HG03060 (cell line): ENCODE data around the gene LHFPL3.
"Not testable (repeated sequence)": the region's sequence is repeated elsewhere in the genome, so short reads cannot be mapped to it uniquely, and the experiment has no call there.

Source experiments
- ATAC-seq: cut with Tn5 transposase; IDR thresholded peaks from one replicate; pipeline ENCODE4 v1.9.1; 2021; ENCODE audit warnings: low read depth, moderate number of reproducible peaks; ENCODE audit not compliant: unreplicated experiment

LHFPL3 gene

DNA sequence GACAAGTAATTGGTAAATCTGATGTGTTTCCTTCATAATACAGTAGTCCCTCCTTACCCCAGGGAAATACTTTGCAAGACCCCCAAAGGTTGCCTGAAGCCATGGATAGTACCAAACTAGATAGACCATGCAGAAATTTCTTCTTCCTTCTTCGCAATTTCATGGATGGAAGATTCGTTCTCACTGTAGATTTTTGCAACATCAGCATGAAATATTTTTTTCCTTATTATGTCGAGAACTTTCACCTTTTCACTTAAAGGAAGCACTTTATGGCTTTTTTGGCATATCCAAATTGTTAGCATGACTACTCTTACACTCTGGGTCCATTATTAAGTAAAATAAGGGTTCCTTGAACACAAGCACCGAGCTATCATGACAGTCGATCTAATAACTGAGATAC lies 333.2 kb downstream of the LHFPL3 start:
- no peak for ATAC-seq

DNA sequence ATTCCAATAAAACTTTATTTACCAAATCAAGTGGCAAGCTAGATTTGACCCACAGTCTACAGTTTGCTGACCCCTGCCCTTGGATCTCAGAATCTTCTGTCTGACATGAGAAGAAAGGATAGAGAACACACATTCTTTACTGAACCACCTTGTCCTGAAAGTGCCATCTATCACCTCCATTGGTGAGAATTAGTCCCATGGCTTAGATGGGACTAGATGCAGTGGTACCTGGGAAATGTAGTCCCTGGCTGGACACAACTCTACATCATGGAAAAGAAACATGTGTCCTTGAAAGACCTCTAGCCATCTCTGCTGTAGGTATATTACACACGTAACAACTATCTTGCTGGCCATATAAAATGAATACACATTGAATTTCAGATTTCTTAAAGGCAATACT lies 336.2 kb downstream of the LHFPL3 start:
- no peak for ATAC-seq

DNA sequence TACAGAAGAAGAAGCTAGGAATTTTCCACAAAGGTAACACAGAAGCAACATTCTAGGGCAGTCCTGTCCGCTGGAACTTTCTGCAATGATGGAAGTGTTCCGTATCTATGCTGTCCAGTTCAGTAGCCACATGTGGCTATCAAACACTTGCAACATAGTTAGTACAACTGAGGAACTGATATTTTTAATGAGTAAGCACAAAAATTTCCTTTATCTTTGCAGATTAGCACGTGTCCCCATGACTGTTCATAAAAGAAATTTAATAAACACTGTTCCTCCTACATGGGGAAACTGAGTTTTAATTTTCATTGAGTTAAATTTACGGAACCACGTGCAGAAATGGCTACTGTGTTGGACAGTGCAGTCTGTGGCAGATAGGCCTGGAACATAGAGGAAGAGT lies 349.2 kb downstream of the LHFPL3 start:
- no peak for ATAC-seq

DNA sequence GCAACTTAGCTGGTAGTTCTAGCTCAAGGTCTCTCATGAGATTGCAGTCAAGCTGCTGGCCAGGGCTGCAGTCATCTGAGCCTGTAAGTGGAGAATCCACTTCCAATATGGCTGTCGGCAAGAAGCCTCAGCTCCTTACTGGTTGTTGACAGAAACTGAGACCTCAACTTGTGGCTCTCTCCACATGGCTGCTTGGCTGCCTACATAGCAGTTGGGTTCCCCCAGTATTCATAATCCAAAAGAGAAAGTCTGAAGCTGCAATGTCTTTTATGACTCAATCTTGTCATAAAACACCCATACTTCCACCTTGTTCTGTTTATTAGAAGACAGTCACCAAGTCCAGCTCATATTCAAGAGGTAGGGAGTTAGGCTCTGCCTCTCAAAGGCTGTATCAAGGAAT lies 350.7 kb downstream of the LHFPL3 start:
- no peak for ATAC-seq

DNA sequence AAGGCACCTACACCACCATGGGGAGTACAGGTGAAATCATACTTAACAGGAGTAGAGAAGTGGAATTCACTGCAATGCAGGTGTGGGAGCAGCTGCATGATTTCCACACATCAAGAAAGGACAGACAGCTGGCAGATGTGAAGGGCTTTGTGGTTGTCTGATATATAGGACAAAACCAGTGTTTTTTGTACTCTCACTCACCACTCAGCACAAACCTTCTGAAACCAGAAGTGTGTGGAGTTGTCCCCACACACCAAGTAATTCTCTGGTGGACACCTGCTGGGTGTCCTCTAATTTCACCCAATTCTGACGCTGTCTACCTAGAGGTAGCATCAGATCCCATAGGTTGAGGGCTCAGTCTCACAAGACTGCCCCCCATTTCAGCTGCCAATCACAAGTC lies 357.9 kb downstream of the LHFPL3 start:
- no peak for ATAC-seq

DNA sequence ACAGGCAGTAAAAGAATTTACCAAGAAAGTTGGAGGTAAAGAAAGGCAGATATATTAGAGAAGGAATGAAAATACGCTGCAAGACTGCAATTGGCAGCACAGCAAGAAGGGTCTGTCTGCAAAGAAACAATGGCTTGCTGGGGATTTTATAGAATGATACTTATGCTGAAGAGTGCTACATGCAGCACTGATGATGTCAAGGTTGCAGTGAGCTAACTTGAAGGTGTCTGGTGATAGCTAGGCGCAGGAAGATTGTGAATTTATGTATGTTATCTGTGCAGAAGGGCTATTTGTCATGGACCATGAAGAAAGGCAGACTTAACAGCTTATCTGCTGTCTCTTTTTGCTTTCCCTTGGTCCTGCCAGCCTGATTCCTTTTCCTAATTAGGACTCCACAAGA lies 366.3 kb downstream of the LHFPL3 start:
- no peak for ATAC-seq

DNA sequence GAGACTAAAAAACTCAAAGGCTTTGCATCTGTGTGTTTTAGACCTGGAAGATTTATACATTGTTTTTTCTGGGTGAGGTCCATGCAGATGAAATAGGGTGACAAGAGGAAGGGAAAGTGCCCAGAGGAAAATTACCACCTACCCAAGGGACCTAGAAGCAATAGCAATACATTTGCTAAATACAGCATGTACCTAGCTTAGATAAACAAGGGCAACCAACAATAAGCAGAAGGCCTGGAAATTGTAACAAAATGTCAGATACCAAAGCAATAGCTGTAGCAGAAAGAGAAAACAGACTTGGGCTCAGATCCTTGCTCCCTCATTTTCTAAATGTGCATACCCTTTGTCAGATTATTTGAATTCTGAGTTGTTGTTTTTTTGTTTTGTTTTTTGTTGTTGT lies 367.2 kb downstream of the LHFPL3 start:
- no peak for ATAC-seq

DNA sequence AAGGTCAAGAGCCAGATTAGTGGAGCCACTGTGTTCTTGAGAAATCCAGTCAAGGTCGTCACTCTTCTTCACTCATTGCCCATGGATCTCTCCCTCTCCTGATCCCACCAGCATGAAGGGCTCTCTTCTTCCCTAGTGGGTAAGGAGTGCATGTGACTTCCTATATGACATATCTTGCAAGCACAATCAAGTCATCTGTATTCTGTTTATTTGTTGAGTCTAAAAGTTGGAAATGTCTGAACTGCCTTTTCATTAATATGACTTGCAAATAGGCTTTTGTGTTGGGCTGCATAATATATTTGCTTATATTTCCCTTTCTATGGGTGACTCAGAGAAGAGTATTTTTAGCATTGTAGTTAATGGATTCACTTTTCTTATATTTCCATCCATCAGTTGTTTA lies 371.9 kb downstream of the LHFPL3 start:
- ATAC-seq, result no peak

DNA sequence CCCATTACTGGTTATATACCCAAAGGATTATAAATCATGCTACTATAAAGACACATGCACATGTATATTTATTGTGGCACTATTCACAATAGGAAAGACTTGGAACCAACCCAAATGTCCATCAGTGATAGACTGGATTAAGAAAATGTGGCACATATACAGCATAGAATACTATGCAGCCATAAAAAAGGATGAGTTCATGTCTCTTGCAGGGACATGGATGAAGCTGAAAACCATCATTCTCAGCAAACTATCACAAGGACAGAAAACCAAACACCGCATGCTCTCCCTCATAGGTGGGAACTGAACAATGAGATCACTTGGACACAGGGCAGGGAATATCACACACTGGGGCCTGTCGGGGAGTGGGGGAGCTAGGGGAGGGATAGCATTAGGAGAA lies 392.6 kb downstream of the LHFPL3 start:
- ATAC-seq, result not testable (repeated sequence)

DNA sequence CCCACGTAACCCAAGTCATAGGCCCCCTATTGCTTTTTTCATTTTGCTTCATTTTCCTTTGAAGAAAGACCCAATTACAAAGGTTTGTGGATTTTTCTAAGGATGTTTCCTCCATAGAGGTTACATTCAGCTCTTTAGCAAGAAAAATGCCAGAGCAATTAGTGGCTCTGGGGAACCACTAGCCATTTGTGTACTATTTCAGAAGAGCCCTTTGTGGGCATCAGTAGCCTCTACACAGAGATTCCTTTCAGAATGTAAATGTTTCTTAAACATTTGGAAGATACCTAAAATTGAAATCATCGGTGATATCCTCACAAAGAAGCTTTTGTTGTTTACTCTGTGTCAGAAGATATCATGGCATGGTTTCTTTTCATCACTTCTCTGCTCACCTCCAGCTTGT lies 394.6 kb downstream of the LHFPL3 start:
- no peak for ATAC-seq

DNA sequence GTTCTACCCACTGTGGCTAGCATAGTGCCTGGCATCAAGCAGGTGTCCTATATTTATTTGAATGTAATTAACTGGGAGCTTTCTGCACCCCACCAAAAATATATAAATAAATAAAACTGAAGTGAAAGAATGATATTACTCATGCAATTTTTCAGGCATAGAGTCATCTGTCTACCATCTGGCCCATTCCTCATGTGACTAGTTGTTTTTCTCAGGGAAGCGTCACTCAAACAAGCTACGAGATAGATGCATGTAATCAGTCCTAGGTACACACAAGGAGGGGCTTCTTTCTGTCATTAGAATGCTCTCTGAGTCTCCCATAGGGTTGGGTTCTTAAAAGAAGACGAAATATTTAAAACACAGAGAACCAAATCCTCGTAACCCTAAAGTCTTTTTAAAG lies 430.1 kb downstream of the LHFPL3 start:
- no peak for ATAC-seq

DNA sequence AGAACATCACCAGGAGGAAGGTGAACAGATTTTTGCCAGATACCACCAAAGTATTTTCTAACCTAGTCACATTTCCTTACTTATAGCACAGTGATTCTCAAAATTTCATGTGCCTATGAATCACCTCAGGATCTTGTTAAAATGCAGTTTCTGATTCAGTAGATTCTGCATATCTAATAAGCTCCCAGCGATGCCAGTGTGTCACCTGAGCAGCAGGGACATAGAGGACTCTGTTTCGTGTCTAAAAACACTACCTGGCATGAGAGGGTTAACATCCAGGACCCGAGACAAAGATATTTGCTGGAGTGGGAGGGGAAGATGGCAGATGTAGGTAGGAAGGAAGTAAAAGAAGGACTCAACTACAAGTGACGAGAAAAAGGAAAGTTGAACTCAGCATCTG lies 433.5 kb downstream of the LHFPL3 start:
- ATAC-seq, result no peak

DNA sequence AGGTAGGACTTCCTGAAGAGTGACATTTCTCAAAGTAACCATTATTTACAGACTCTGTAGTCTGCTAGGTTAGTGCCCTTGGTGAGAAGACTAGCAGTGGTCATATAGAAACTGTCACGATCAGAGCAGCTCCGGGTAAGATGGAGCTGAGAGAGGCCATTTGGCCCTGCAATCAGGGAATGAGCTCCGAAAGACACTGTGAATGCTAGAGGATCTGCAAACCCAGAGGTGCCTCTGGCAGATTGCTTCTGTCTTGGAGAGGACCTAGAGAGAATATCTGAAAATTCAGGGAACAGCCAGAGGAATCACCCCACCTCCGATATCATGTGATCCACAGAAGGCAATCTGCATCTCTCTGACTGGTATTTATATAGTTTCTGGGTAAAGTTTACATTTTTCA lies 438.7 kb downstream of the LHFPL3 start:
- no peak for ATAC-seq

DNA sequence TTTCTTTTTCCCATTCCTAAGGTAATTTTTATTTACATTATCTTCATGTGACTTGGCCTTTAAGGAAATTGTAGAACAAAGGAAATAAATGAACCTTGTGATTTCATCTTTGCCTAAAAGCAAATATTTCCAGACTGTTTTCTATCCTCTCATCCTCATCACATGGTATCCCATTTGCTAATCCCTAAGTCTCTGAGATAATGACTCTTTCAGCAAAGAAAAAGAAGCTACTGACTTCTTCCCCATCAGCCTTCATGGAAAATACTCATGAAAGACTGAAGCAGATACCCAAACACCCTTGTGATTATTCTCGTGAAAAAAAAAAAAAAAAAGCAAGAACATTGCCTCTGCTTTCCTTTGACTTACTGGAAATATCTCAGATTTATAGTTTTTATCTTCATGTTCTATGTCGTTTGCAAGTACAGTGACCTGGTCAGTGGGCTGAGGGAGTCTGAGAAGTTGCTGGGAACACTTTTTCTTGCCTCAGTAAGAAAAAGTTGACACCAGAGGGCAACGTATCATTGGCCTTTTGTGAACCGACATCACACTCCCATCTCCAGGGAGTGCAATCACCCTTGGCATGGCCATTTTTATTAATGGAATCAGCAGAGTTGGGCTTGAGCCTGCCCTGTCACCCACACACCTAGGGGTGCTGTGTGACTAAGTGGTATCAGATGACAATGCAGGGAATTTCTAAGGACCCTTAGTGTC lies 439.6 kb downstream of the LHFPL3 start:
- no peak for ATAC-seq

DNA sequence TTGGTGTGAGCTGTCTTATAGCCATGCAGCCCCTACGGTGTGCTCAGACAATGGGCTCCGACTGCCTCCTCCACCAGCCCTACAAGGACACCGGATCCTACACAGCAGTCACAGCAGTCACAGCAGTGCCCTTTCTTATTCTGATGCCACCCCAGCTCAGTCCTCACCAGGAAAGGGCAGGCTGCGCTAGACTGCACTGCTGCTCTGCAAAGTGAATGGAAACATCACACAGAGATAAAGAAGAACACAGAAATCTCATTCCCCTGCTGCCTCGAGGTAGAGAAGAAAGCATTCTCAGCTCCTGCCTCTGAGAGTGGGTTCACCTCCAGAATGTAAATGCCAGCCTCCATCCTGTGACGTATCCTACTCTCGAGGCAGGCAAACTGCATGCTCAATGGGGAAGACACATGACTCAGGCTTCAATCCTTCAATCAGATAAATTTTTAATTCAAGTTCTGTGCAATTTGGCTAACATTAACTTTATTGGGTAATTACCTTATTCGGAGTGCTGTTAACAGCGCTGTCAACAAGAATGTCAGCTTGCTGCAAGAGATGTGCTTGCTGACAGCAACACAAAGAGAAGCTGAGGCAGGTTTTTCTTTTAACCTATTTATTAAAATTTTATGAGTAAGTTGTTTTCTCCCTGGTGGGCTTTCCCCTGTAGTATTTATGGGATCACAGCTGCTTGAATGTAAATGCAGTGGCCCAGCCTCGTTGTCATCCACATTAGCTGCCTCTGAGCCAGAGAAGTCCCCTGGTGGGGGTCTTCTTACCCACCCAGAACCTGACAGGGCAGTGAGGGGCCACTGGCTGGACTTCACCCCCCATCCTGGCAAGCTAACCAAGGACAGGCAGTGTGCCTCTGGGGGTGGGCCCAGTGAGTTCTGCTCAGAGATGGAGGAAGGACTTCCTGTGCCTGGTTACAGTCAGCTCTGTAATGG lies 444.3 kb downstream of the LHFPL3 start:
- no peak for ATAC-seq

DNA sequence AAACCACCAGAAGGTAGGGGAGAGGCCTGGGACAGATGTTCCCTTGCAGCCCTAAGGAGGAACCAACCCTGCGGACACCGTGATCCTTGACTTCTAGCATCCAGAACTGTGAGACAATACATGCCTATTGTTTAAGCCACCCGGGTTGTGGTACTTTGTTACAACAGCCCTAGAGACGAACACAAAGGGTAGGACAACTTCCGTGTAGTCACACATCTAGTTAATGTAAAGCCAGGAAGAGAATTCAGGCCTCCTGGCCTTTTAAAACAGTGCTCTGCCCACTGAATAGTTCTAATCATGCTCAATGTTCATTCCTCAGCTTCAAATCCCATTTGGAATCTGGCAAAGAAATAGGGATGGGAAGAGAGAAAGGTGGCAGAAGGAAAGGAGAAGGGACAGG lies 445.4 kb downstream of the LHFPL3 start:
- no peak for ATAC-seq

DNA sequence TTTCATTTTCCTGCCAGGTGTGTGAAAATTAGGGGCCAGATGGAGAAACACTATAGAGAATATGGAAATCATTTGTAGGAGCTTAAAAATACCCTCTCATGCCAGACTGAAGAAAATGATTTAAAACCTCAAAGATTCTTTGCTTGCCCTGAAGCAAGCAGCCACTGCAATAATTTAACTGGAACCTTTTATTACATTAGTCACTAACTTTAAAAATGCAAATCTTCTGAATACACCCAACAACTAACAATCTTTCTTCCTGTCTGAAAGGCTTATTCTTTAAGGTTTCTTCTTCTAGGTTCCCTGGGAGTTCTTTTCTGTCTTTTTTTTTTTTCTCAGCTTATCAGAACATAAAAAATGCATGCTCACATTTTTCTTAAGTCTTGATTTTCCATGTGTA lies 447.1 kb downstream of the LHFPL3 start:
- no peak for ATAC-seq

DNA sequence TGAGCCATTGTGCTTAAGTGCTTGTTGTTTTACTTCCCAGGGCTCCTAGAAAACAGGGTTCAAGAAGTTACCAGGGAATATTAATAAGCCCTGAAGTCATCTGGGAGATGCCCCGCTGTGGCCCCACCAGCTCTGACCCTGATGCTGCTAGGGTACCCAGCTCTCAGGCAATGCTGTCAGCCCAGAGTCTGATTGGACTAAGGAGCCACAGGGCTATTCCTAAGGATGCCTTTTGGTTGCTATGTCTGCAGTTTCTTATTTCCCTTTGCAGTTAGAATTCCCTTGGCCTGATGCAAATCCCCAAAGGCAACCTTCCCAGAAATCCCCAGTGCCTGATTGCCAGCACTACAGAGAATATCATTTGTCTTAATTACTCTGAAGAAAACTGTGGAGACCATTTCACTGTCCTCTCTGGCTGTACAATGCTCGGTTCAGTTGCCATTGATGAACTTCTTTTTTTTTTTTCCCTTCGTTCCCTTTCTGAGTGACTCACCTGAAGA lies 448.9 kb downstream of the LHFPL3 start:
- no peak for ATAC-seq

DNA sequence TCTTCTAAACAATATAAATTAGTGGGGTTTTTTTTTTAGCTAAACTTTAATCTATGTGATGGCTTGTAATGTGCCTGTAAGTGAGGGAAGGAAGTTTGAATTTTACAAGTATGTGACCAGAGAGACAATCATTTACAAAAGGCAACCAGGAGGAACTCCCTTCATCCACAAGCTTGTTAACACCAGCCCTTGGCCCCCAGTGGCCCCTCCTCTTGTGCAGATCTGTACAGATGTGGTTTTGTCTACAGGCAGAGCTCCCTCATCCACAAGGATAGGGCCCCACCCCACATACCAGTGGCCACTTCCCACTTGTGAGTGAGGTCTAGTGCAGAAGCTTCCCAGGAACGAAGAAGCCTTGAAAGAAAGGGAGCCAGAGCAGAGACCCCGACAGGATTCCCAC lies 451.5 kb downstream of the LHFPL3 start:
- ATAC-seq, result no peak

DNA sequence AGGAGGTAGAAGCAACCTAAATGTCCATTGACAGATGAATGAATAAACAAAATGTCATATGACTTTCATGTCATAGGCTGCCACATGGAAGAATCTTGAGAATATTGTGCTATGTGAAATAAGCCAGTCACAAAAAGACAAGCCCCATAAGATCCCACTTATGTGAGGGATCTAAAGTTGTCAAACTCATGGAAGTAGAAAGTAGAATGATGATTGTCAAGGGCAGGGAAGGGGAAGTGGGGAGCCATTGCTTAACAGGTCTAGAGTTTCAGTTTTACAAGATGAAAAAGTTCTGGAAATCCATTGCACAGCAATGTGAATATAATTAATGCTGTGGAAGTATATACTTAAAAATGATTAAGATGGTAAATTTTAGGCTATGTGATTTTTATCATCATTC lies 456.3 kb downstream of the LHFPL3 start:
- ATAC-seq, result no peak

DNA sequence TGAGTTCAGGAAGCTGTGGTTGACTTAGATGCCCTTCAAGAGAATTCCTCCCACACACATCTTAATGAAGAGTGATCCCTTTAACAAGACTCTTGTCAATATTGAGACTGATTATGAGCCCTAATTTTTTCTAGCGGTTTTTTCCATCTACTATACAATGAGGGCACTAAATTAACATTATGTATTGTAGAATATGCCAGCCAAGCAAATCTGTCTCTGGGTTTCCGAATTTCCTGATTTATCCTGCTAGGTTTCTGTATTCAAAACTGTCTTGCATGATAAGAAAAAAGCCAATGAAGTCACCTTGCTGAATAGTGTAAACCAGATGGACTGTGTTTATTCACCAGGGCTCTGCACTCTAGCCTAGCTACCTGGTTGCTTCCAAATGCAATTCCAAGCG lies 461.4 kb downstream of the LHFPL3 start:
- ATAC-seq, result no peak

DNA sequence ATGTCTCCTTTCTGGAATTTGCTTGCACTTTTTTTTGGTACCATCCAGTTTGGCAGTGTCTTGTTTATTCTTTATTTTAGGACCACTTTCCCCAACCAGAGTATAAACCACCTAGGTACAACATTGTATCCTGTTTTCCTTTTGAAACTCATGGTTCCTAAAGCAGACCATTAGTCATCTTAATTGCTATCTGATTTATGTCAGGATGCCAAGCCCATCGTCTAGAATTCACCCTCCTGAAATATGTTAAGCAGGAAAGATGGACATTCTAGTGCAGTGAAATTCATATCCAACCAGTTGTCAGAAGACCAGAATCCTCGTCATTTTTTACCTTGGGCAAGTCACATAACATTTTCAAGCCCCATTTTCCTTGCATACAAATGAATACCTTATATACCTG lies 462.0 kb downstream of the LHFPL3 start:
- no peak for ATAC-seq
